Hematopoietic multipotent progenitor cell treated with erythropoietin and hydrocortisone succinate and interleukin-3 and kit ligand, for 4 days (in vitro differentiated cells): ENCODE measurements around the gene TTI1.

ENCODE experiments used
- DNase-seq: peaks from one replicate; pipeline ENCODE4 v3.0.0-alpha.2; 2015

Gene TTI1

GRCh38 chr20:37934634-37935375, 98.5 kb downstream of the TTI1 start:
- no peak for DNase-seq

- no peak for DNase-seq
Measured at GRCh38 chr20:37933786-37934633, 99.2 kb downstream of the TTI1 start.
